HG02763 (cell line): ENCODE measurements around the gene ADARB2.
"Not testable (repeated sequence)": the region's sequence is repeated elsewhere in the genome, so short reads cannot be mapped to it uniquely, and the experiment has no call there.

Source experiments
- ATAC-seq: cut with Tn5 transposase; IDR thresholded peaks from one replicate; pipeline ENCODE4 v1.9.1; 2021; ENCODE audit warnings: mild to moderate bottlenecking, moderate library complexity; ENCODE audit not compliant: unreplicated experiment

The ADARB2 gene

GRCh38 chr10:1249142-1249920 is 488.0 kb downstream of the ADARB2 start:
- ATAC-seq = no peak

DNA sequence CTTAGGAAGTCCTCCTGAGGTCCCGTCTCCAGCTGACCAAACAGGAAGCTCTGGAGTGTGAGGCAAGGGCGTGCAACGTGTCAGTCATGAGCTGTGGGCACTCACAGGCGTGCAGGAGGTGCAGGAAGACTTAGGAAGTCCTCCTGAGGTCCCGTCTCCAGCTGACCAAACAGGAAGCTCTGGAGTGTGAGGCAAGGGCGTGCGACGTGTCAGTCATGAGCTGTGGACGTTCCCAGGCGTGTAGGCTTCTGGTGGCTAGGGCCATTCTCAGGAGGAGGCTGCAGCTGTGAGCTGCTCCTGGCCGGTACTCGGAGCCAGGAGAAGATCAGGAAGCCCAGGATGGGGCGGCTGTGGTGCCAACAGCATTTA is 489.1 kb downstream of the ADARB2 start:
- ATAC-seq = not testable (repeated sequence)

- no peak for ATAC-seq
Observed at GRCh38 chr10:1247598-1248261, 489.6 kb downstream of the ADARB2 start.

- no peak for ATAC-seq
Observed at GRCh38 chr10:1244493-1244892, 492.8 kb downstream of the ADARB2 start.

DNA sequence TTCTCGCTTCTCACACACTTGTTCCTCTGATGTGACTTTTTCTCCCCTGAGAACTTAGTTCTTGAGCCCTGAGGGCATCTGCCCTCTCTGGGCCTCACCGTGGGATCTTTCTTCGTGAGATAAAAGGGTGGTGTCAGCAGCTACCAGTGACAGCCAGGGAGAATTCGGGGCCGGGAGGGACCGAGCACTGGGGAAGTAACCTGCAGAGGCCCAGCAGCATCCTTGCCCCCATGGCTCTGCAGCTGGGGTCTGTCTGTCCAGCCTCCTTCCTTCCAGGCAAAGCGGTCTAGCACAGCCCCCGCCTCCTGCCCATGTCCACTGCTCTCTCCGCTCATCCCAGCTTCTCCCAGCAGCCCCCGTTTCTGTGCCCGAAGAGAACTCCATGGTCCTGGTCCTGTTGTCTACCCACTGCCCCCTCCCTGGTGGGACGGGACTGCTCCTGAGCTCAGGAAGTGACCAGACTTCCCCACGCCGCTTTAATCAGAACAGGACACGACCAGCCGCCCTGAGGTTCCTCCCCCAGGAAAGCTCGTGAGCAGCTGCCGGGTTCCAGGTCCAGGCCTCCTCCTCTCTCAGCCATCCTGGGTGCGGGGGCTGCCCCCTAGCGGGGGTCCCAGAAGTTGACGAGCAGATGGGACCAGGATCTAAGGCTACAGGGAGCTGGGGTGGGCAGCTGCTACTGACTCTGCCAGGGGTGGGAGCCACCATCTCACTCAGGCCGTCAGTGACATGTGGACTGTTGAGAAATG is 493.7 kb downstream of the ADARB2 start:
- ATAC-seq = no peak

DNA sequence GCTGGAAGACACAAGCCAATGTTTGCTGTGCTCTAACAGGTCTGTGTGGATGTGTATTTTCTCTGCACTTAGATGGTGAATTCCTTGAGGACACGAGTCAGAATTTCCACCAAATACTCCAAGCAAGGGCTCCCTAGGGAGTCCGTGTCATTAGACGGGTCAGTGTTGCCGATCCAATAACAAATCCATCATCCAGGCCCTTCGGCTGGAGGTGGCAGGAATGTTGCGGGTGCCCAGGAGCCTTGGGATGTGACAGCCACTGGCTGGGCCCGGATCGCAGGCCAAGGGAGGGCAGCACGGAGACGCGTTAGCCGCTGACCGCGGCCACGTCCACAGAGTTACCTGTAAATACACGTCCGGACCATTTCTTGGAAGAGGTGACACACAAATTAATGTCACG is 494.4 kb downstream of the ADARB2 start:
- no peak for ATAC-seq

DNA sequence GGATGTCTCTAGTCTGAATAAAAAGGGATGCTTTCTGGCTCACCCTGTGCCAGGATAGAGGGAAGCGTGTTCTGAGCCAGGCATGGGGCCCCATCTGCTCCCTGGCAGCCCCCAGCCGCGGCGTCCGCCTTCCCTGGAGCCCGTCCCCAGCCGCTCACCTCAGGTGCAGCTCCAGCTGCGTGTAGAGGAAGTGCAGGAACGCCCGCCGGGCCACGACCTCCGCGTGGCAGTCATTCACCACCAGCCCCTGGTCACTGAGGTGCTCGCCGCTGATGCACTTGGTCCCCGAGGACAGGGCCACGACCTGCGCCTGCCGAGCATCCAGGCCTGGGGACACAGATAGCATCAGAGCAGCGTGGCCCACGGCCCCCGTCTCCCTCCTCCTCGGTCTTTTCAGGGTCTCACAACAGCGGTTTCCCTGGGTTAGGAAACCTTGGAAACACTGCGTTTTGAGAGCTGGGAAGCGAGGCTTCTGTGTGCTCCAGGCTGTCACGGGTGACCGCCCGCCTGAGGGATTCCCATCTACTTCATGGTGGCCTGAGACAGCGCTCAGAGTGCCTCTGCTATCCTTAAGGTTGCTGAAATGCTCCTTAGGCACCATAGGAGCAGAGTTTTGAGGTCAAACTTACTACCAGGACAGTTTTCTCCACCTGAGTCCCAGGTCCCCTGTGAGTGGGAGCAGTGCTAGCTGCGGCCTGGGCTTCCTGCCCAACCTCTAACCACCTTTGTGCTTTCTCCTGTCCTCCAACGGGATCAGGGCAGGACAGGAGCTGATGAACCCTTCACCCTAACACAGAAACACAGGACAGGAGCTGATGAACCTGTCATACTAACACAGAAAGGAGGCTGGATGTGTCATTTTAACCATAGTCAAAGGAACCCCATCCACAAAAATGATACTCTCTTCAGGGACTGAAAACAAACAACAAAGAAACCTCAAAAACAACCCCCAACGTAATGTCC is 495.1 kb downstream of the ADARB2 start:
- no peak for ATAC-seq

DNA sequence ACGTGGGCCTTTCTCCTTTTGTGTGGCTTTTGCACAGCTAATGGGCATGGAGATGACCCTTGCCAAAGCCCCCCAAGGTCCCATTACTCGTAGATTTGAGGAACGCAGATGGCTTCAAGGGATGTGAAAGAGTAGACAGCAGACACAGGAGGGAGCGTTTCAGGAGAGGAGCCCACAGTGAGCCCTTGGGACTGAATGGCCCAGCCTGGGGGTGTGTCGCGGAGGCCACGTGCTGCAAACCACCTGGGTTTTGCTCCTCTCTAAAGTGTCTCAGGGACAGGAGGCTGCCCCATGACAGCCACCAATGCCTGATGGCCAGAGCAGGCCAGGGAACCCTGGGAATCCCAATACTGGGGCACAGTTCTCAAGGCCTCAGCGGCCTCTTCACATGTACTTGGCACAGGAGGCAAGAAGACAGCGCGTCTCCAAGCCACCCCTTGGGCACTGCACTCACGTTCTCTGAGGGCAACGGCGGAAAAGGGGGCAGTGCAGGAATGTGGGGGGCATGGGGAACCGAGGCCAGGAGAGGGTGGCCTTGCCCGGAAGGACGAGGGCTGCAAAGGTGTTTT is 495.9 kb downstream of the ADARB2 start:
- ATAC-seq = no peak

GRCh38 chr10:1240341-1240775 is 497.0 kb downstream of the ADARB2 start:
- ATAC-seq = no peak

DNA sequence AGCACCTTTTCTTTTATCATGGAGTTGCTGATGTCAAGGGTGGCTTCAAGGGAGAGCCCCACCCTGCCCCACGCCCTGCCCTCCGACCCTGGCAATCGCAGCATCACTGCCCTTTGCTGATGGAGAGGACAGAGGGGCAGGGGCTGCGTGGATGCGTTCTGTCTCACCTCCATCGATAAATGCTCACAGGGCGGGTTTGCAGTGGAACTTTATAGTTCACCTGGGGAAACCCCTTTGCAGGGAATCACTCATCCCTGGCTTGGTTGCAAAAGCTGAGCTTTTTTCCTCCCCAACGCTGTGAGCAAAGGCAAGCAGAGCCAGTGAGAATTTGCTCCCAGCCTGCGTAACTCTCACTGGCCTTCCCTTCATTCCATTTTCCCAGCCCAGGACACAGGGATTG is 504.3 kb downstream of the ADARB2 start:
- no peak for ATAC-seq

DNA sequence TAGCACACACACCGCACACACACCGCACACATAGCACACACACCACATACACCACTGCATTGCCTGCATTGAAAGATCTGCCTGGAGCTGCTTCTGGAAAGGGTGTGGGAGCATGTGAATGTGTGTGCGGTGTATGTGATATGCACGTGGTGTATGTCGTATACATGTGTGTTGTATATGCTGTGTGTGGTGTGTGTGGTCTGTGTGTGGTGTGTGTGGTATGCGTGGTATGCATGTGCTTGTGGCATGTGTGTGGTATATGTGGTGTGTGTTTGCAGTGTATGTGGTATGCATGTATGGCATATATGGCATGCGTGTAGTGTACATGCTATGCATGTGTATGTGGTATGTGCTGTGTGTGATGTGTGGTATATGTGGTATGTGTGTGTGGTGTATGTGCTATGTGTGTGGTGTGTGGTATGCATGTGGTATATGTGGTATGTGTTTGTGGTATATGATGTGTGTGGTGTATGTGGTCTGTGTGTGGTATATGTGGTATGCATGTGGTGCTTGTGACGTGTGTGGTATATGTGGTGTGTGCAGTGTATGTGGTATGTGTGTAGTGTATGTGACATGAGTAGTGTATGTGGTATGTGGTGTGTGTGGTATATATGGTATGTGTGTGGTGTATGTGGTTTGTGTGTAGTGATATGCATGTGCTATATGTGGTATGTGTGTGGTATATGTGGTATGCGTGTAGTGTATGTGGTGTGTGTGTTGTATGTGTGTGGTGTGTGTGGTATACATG is 505.0 kb downstream of the ADARB2 start:
- ATAC-seq = no peak

DNA sequence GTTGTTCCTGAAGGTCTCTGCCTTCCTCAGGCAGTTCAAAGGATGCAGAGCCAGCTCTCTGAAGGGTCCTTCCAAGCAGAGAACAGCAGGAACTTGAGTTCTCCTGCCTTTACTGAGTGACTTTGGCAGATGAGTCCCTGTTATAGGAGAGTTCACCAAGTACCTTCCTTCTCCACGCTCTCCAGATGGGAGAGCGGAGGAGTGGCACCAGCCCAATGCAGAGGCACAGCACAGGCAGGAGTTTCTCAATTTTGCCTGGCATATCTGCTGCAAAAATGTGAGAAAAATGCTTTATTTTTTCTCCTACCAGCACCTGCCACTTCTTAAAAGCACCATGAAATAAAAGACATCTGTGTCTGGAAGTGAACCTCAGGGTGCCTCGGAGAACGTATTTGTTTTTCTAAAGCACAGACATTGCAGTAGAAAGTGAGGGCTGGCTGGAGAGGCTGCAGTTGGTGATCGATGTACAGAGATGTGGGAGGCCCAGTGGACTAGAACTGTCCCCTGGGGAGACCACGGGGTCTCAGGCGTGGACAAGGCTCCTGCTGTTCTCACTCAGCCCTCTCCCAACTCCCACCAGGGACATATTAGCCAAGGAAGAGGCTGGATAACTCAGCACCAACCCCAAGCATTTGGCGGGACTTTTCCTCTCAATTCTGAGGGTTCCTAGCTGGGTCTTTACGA is 506.6 kb downstream of the ADARB2 start:
- no peak for ATAC-seq

GRCh38 chr10:1230138-1230537 is 507.2 kb downstream of the ADARB2 start:
- ATAC-seq = no peak

- no peak for ATAC-seq
Observed at GRCh38 chr10:1229574-1229973, 507.8 kb downstream of the ADARB2 start.

DNA sequence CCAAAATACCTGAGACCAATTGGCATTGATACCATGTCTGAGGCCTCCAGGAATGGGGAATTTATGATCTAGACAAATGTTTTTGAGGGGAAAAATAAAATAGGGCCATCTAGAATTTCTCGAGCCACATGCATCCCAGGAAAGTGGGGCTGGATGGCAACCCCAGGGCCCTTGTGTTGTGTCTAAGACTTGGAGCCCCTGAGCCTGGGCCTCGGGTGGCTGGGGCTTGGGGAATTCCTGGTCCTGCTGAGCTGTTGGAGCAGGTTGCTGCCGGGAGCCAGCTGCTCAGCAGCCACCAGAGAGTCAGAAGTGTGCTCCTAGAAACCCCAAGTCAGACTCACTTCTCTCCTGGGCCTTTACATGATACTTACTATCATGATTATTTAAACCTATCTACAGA is 508.2 kb downstream of the ADARB2 start:
- no peak for ATAC-seq

GRCh38 chr10:1228467-1228975 is 508.8 kb downstream of the ADARB2 start:
- no peak for ATAC-seq

DNA sequence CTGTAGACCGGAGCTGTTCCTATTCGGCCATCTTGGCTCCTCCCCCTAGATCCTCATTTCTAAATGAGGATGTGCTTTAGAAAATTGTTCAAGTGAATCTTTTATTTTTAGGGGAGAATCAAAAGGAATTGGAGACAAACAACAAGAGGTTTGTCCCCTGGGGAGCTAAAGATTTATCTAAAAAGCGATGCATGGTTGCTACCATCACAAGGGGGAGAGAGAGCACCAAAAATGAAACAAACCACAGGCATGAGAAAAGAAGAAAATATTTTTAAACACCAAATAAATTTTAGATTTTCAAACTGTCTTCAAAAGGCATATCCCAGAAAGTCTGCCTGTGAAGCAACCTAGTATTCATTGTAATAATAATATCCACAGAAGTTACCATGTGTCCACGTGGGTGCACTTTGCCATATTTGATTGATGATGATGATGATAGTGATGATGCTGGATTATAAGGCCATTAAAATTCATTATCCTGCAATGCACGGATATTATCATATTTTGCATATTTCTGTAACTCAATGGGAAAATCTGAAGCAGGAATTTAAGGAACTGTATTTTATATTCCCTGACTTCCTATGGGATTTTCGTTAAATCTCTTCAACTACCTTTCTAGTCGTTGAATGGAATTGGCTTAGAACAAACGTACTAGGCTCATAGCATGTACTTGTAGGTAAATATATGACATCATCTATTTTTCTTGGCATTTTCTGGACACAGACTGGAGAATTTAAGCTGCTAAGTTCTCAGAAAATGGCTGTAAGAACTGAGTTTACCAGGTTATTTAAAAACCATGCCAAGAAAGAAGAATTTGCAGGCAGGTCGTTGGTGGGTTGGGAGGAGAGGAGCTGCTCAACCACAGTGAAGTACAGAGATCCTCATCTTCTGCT is 509.6 kb downstream of the ADARB2 start:
- ATAC-seq = no peak

DNA sequence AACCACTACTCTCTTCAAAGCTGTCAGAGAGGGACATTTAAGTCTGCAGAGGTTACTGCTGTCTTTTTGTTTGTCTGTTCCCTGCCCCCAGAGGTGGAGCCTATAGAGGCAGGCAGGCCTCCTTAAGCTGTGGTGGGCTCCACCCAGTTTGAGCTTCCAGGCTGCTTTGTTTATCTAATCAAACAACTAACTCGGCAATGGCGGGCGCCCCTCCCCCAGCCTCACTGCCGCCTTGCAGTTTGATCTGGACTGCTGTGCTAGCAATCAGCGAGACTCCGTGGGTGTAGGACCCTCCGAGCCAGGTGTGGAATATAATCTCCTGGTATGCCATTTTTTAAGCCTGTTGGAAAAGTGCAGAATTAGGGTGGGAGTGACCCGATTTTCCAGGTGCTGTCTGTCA is 510.4 kb downstream of the ADARB2 start:
- not testable (repeated sequence) for ATAC-seq
